Liver (tissue), 3 donors: ENCODE results near the gene SLC8A2.

ENCODE experiments used
- ATF3 ChIP-seq: IDR thresholded peaks from 2 replicates; pipeline ENCODE4 v1.6.1; 2016; ENCODE audit warnings: antibody characterized with exemption
- CTCF ChIP-seq: fragments of 150-350 bp; IDR thresholded peaks from 2 replicates; pipeline ENCODE4 v1.5.1; 2017; ENCODE audit warnings: improper control_type of control experiment, low read depth, low read length; ENCODE audit not compliant: missing input control
- MAX ChIP-seq: IDR thresholded peaks from 2 replicates; pipeline ENCODE4 v1.6.1; 2016; ENCODE audit warnings: antibody characterized with exemption
- SP1 ChIP-seq: IDR thresholded peaks from 2 replicates; pipeline ENCODE4 v1.6.1; 2018; ENCODE audit warnings: antibody characterized with exemption, mild to moderate bottlenecking
- TAF1 ChIP-seq: conservative IDR thresholded peaks from 2 replicates; pipeline ENCODE4 v1.6.1; 2016; ENCODE audit warnings: antibody characterized with exemption, mild to moderate bottlenecking
- ZBTB33 ChIP-seq: IDR thresholded peaks from 2 replicates; pipeline ENCODE4 v1.6.1; 2016; ENCODE audit warnings: antibody characterized with exemption
- donor health status: healthy.
- donor health status: healthy.

GRCh38 chr19:47447470-47448359 is 24.0 kb downstream of the SLC8A2 start:
- TF ChIP-seq MAX (no peak), ATF3 (no peak), ZBTB33 (no peak), TAF1 (no peak), SP1 (no peak), CTCF (no peak)
